HG03064 (cell line): Measurements from ENCODE around the gene TMEM134.

Experiments used
- ATAC-seq: cut with Tn5 transposase; IDR thresholded peaks from one replicate; pipeline ENCODE4 v1.9.1; 2021; ENCODE audit warnings: low read depth; ENCODE audit not compliant: unreplicated experiment

Gene TMEM134

DNA sequence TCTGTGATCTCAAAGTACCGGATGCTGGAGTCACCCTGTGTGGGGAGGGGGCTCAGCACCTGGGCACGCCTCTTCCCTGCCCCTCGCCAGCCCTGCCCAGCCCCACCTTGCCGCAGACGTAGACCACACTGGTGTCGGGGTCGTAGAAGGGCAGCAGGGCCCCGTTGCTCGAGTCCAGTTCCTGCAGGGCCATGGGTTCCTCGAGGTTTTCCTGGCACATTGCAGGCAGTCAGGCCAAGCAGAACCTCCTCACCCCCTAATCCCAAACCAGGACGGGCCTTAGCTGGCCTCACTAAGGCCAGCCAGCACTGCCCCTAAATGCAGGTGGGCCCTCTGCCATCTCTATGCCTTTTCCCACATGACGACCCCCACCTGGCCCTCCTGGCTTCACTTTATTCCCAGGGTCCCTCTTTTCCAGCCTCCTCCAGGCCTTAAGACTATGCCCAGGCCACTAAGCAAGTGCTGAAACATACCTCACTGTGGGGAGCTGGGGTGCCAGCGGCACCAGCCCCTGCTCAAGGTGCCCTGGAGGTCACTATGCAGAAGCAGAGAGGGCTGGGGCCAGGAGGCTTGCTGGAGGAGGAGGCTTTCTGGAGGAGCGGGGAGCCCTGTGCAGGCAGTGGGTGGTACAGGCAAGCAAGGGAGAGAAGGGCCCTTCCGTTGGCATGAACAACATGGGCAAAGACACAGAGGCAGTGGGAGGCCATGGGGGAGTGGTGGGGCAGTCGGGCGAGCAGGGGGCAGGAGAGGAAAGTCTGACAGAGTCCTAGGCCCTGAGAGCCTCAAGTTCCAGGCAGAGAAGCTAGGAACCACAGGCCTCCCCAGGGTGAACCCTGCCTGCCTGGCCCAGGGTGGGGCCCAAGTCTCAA, 28.6 kb downstream of the TMEM134 start:
- ATAC-seq, result no peak

DNA sequence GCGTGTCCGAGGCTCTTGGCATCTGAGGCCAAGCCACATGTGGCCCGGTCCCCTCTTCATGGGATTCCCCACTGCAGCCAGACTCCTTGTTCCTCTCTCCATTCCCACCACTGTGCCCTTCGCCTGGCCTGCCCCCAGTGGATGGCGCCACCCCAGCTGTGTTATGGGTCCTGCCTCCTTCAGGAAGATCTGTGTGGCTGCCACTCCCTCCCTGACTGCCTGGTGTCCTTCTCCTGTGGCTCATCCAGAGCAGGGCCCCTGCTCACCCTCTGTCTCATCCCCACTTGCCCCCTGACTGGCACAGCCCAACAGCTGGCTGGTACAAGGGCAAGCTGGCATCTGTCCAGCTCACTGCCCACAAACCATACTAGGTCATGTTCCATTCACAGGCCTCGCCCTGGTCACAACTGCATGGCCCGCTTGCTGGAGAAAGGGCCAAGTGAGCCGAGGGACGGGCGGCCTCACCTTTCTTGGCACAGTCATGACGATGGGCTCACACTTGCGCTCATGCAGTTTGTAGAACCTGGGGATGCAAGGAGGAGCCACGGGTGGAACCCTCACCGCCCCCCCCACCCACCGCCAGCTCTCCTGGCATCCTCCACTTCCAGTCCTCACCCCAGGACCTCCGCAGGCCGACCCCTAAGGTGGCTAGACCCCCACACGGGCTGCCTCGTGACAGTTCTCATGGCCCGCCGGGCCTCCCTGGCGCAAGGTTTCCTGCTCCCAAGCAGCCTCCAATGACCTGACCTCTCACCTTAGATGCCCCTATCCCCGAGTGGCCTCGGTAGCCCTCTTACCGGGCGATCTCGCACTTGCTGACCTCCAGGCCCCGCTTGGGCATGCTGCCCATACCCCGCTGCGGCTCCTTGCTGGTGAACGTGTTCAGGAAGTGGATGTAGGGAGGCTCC, 29.5 kb downstream of the TMEM134 start:
- no peak for ATAC-seq

DNA sequence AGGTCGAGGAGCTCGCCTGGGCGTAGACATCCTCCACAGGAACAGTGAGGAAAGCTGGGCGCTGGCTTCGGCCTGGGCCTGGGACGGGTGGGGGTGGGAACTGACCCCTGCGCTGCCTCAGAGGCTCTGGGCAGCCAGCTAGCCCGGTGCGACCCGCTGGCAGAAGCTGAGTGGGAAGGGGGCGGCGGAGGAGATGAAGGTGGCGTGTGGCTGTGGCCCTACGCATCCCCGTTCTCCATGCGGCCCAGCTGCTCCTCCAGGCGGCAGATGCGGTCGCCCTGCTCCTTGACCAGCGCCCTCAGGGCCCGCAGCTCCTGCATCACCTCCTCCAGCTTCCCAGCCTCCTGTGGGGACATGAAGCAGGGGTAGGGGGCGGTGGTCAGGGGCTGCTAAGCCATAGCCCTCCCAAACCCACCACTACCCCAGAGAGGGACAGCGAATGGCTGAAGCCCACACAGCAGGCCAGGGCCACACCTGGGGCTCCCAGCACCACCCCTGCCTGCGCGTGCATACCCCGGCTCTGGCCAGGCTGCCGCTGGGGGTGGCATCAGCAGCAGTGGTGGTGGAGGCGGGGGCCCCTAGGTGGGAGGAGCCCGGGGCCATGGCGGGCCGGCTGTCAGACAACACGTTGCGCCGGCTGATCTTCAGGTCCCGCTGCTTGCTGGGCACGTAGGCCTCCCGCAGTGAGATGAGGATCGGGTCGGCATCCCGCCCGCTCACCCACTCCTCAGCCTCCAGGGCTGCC, 30.7 kb downstream of the TMEM134 start:
- no peak for ATAC-seq

DNA sequence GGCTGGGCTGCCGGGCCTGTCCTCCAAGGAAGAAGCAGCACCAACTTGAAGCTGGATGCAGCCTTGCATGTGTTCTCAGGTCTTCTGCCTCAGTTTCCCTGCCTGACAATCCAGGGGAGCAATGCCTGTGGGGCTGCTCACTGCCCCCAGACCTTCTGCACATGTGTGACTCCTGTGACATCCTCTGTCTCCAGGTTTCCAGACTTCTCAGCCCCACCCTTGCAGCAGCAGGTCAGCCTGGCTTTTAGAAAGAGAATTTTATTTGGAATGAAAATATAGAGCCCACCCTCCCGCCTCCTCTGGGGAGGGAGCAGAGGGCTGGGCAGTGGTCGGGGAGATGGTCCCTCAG, 31.3 kb downstream of the TMEM134 start:
- no peak for ATAC-seq

DNA sequence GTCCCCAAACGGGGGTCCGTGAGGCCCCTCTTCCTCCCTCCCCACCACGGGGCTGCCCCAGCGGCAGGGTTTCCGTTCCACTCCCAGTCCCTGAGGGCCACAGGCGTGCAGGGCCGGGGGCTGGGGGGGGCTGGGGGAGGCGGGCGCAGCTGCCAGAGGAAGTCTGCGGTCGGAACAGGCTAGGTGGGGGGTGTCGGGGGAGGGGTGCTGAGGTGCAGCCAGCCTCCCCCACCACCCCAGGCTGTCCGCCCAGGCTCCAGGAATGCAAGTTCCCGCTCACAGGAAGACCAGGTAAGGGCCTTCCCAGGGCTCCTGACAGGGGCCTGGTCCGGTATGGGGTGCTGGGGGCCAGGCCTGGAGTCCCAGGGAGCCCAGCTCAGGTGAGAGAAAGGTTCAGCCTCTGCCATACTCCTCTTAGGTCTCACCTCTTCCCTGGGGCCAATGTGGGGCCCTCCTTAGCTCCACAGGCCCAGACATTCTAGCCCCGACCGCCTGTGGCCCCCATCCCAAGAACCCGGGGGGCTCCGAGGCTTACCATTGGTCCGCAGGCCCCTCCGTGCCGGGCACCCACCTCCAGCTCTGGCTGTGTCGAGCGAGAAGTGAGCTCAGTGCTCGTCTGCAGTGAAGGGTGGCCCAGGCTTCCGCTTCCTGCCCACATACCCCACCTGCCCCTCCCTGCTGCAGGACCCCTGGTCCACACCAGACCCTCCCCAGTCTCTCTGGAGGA, 31.8 kb downstream of the TMEM134 start, which contains the start of gene PTPRCAP:
Gene PTPRCAP, minus strand, starts transcription at position 601 of the 727 bp plus-strand sequence. Its CDS starts 63 bp downstream, at position 538.
- no peak for ATAC-seq

DNA sequence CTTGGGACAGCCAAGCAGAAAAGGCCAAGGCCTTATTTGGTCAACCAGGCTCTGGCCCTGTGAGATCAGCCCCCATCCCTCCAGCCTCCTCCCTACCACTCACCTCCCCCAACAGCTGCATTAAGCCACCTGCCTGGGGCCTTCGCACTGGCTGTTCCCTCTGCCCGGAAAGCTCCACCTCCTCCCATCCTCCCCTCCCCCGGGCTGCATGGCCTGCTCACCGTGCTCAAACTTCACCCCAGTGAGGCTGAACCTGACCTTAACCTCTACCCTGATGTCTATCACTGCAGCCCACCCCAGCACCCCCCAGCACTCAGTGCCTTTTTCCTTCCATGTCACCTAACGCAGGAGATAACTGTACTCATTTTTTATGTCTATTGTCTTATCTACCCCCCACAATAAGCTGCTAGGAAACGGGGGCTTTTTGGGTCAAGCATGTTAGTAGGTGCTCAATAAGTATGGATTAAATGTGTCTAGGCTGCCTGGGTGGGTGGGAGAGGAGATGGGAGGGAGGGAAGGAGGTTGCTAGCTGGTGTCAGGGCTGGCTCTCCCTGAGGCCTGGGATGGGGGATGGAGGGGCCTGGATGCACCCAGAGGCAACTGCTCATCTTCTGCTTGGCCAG, 32.5 kb downstream of the TMEM134 start:
- ATAC-seq, result no peak

DNA sequence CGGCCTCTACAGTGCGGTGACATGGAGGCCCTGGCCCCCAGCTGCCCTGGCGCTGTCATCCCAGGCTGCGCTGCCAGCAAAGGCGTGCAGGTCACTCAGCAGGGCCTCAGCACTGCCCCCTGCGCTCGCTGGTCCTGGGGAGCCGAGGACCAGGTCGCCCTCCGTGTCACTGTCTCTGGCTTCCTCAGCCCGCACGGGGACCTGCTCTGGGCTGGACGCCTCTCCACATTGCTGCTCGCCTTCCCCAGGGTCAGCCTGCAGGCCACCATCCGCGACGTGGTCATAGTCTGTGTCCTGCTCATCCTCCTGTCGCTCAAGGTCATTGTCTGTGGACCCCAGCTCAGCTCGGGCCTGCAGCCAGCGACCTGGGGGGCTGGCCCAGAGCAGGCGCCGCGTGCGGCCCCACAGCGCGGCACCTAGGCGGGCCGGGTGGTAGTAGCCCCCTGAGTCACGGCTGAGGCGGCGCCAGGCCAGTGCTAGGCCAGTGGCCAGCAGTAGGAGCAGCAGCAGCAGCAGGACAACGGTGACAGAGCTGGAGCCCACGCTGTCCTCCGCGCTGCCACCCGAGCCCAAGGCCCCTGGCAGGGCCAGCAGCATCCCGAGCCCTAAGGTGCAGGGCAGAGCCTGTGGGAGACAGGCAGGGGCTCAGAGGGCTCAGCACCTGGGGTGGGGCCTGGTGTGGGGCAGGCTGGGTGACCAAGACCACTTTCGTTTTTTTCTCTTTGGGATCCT, 33.2 kb downstream of the TMEM134 start:
- no peak for ATAC-seq

DNA sequence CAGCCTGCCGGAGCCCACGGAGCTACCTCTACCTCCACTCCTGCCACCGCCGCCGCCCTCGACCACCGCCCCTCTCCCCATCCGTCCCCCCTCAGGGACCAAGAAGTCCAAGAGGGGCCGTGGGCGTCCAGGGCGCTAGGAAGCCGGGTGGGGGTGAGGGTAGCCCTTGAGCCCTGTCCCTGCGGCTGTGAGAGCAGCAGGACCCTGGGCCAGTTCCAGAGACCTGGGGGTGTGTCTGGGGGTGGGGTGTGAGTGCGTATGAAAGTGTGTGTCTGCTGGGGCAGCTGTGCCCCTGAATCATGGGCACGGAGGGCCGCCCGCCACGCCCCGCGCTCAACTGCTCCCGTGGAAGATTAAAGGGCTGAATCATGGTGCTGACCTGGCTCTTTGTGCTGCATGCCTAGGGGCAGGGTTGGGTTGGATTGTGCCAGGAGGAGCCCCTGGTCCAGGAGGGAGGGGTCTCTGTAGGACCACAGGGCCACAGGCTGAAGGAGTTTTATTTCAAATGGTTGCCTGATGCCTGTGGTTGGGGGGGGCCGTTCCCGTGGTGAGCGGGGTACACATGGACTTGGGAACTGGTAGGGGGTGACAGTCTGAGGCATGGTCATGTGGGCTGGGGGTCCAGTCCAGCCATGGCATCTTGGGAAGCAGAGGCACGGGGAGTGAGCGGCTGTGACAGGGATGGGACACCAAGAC, 33.9 kb downstream of the TMEM134 start:
- no peak for ATAC-seq

DNA sequence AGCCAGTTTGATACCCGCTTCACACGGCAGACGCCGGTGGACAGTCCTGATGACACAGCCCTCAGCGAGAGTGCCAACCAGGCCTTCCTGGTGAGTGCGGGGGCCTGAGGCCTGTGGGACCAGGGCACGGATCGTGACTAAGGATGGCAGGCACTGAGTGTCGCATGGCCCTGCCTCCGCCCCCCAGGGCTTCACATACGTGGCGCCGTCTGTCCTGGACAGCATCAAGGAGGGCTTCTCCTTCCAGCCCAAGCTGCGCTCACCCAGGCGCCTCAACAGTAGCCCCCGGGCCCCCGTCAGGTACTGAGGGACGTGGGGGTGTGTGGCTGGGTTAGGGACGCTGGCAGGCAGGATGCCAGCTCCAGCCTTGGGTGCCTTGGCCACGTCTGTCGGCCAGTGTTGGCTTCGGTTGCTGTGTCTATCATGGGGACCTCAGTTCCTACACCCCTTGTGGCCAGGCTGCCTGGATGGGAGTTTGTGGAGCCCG, 34.6 kb downstream of the TMEM134 start:
- no peak for ATAC-seq

DNA sequence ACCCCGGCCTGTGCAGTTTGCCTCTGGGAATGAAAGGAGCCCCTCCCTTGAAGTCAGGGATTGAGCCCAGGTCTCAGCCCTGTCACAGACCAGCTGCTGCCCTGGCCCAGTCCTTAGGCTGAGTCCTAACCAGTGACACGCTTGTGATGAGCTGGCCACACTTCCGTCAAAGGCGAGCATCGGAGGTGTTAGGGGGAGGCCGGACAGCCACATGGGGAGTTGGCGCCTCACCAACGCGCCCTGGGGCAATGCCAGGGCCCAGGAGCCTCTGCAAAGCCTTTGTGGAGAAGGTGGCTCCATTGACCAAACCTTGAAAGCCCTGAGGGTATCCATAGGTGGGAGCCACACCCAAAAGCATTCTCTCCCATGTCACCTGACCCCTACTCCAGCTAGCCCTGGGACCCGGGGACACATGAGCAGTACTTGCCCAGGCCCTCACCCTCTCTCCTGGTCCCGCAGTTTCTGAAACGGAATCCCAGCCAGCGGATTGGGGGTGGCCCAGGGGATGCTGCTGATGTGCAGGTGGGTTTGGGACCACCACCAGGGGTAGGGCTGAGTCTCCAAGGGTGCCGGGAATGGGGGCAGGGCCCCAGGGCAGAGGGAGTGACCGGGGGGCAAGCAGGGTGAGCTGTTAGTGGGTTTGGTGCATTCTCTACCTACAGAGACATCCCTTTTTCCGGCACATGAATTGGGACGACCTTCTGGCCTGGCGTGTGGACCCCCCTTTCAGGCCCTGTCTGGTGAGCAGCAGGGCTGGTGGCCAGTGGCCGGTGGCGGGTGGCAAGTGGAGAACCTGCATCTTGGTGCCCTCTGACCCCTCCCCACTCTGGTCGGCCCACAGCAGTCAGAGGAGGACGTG, 35.3 kb downstream of the TMEM134 start:
- no peak for ATAC-seq

DNA sequence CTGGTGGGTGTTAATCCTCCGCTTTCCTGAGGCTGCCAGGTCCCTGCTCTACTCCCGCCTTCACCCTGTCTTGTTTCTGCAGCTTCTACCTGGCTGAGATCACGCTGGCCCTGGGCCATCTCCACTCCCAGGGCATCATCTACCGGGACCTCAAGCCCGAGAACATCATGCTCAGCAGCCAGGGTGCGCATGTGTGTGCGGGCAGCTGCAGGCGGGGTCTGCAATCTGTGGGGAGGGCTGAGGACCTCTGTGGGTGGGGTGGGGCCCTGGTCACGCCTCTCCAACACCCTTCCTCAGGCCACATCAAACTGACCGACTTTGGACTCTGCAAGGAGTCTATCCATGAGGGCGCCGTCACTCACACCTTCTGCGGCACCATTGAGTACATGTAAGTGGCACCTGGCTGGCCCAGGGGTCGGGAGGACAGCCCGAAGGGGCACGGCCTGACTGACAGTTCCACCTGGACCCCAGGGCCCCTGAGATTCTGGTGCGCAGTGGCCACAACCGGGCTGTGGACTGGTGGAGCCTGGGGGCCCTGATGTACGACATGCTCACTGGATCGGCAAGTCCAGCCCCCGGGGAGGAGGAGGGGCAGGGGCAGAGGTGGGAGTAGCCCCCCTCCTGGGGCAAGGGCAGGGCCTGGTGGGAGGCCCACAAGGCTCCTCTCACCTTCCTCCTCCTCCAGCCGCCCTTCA, 36.2 kb downstream of the TMEM134 start:
- ATAC-seq, result no peak

DNA sequence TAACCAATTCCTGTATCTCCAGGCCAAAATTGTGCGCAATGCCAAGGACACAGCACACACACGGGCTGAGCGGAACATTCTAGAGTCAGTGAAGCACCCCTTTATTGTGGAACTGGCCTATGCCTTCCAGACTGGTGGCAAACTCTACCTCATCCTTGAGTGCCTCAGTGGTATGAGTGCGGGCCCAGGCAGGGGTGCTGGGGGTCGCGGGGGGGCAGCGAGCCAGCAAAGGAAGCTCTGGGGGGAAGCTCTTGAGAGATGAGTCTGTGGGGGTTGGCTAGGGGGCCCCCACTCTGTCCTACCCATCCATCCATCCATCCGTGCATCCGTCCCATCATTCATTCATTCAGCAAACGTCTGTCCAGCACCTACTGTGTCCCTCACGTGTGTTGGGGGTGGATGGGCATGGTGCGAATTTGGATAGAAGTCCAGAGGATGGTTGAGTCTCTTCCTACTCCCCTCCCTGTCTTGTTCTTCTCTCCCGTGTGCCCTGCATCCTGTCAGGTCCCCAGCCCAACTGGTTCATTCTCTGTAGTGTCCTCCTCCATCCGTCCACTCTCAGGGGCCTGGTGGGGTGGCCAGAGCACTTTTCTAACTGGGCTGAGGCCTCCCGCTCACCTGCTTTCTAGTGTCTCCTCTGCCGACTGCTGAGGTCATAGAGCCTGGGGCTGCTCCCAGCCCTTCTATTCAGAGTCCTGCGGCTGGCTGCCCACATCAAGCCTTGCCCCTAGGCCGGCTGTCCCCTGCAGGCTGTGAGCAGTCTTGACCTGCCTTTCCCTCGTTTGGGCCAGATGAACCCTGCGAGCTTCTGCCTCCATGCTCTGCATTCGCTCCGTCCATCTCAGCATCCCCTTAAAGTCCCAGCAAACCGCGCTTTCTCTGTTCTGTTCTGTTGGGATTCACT, 37.5 kb downstream of the TMEM134 start:
- ATAC-seq, result no peak

DNA sequence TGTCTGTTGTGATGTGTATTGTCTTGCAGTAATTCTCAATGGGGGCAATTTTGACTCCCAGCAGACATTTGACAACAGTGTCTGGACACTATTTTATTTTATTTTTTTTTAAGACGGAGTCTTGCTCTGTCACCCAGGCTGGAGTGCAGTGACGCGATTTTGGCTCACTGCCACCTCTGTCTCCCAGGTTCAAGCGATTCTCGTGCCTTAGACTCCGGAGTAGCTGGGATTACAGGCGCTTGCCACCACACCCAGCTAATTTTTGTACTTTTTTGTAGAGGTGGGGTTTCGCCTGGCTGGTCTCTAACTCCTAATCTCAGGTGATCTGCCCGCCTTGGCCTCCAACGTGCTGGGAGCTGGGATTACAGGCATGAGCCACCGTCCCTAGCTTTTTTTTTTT, 39.3 kb downstream of the TMEM134 start:
- no peak for ATAC-seq

DNA sequence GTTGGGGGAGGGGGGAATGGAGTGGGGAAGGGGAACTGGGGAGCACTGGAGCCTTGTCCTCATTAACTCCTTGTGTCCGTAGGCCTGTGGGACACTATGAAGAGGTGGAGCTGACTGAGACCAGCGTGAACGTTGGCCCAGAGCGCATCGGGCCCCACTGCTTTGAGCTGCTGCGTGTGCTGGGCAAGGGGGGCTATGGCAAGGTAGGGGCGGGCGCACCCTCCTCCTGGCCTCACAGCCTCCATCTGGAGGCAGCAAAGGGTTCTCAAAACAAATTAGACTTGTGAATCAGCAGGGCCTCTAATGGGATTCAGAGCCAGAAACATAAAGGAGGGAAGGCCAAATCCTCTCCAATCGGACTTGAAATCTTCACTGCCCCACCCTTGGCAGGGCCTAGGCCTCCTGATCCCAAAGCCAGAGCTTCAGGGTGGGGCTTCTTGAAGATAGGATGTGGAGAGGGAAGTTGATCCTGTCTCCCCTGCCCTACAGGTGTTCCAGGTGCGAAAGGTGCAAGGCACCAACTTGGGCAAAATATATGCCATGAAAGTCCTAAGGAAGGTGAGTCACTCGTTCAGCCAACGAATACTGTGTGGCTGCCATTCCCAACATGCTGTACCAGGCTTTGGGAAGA, 39.9 kb downstream of the TMEM134 start:
- ATAC-seq, result no peak
